Coronary artery (tissue), 2 donors: Measurements from ENCODE around the gene SOX10.

Experiments
- DNase-seq: peaks from one replicate; pipeline ENCODE4 v3.0.0-alpha.2; 2017; ENCODE audit warnings: low spot score
- H3K27ac ChIP-seq, 2 donors: fragments of 200-600 bp; sonication (generic); one replicate each; pipeline ENCODE4 v1.5.1; 2016 to 2019
- H3K4me3 ChIP-seq: fragments of 200-600 bp; sonication (generic); 2 replicates; pipeline ENCODE4 v1.5.1; 2016; ENCODE audit warnings: mild to moderate bottlenecking, moderate library complexity
- CTCF ChIP-seq: fragments of 200-600 bp; sonication (generic); IDR thresholded peaks from one replicate; pipeline ENCODE4 v1.5.1; 2019; ENCODE audit warnings: antibody characterized with exemption

The SOX10 gene

GRCh38 chr22:37975153-37975552, 9.2 kb downstream of the SOX10 start:
- no peak for TF ChIP-seq CTCF
- DNase-seq, result no peak
- Histone ChIP-seq H3K27ac (no peak overlapping the region), H3K4me3 (no peak overlapping the region)

GRCh38 chr22:37973271-37974170, 10.8 kb downstream of the SOX10 start:
- no peak overlapping the region for H3K27ac ChIP-seq
- no peak for TF ChIP-seq CTCF
- no peak overlapping the region for H3K4me3 ChIP-seq
- no peak for DNase-seq

GRCh38 chr22:37972527-37972926, 11.8 kb downstream of the SOX10 start:
- DNase-seq, result no peak
- no peak overlapping the region for H3K4me3 ChIP-seq
- TF ChIP-seq CTCF, result no peak
- no peak overlapping the region for H3K27ac ChIP-seq

- no peak overlapping the region for H3K27ac ChIP-seq
- no peak overlapping the region for H3K4me3 ChIP-seq
- DNase-seq, result no peak
- no peak for TF ChIP-seq CTCF
These were observed 12.6 kb downstream of the SOX10 start for GRCh38 chr22:37971475-37972434.

GRCh38 chr22:37970864-37971263, 13.5 kb downstream of the SOX10 start:
- Histone ChIP-seq H3K27ac (no peak overlapping the region), H3K4me3 (no peak overlapping the region)
- no peak for DNase-seq
- no peak for TF ChIP-seq CTCF

GRCh38 chr22:37968452-37969251, 15.7 kb downstream of the SOX10 start:
- no peak for TF ChIP-seq CTCF
- no peak overlapping the region for H3K27ac ChIP-seq
- no peak for DNase-seq
- no peak overlapping the region for H3K4me3 ChIP-seq
